Liver (tissue), 9 donors: ENCODE data around the gene LEMD1. TPM values are rescaled to one million over a fixed set of nuclear protein-coding genes. Genes with fewer than 3 reads are reported as not detected.

Experiments
- DNase-seq: peaks from one replicate; pipeline ENCODE4 v3.0.0-alpha.2; 2017; ENCODE audit warnings: low spot score
- H3K27ac ChIP-seq, 2 donors: one replicate each; pipeline ENCODE4 v1.7.0; 2013; ENCODE audit warnings: inconsistent platforms in 2 of 2, low read length in 2 of 2, control low read depth in 1 of 2, low read depth in 1 of 2, mild to moderate bottlenecking in 1 of 2
- H3K27me3 ChIP-seq, 4 donors: one replicate each; pipeline versions ENCODE4 v1.6.1 to v1.7.0; 2013; ENCODE audit warnings: low read length in 3 of 4, inconsistent platforms in 1 of 4, mild to moderate bottlenecking in 1 of 4, moderate library complexity in 1 of 4; ENCODE audit not compliant: control insufficient read depth in 4 of 4, insufficient read depth in 4 of 4
- H3K36me3 ChIP-seq, 4 donors: one replicate each; pipeline versions ENCODE4 v1.6.1 to v1.7.0; 2013; ENCODE audit warnings: low read length in 3 of 4, mild to moderate bottlenecking in 3 of 4, low read depth in 1 of 4, moderate library complexity in 1 of 4; ENCODE audit not compliant: control insufficient read depth in 4 of 4, insufficient read depth in 3 of 4
- H3K4me1 ChIP-seq, 4 donors: one replicate each; pipeline versions ENCODE4 v1.6.1 to v1.7.0; 2013; ENCODE audit warnings: low read length in 3 of 4, mild to moderate bottlenecking in 3 of 4, moderate library complexity in 1 of 4; ENCODE audit not compliant: control insufficient read depth in 4 of 4, insufficient read depth in 4 of 4
- H3K4me3 ChIP-seq, 3 donors: one replicate each; pipeline versions ENCODE4 v1.6.1 to v1.7.0; 2013; ENCODE audit warnings: low read length in 3 of 3, control low read depth in 1 of 3, low read depth in 1 of 3, mild to moderate bottlenecking in 1 of 3
- H3K9ac ChIP-seq, 2 donors: one replicate each; pipeline ENCODE4 v1.7.0; 2013; ENCODE audit warnings: low read length in 2 of 2, mild to moderate bottlenecking in 2 of 2, moderate library complexity in 2 of 2, control low read depth in 1 of 2, low read depth in 1 of 2
- H3K9me3 ChIP-seq, 4 donors: one replicate each; pipeline versions ENCODE4 v1.6.1 to v1.7.0; 2013; ENCODE audit warnings: low read length in 3 of 4; ENCODE audit not compliant: control insufficient read depth in 4 of 4
- EGR1 ChIP-seq, 2 donors: IDR thresholded peaks; 2 replicates each; pipeline ENCODE4 v1.6.1; 2016 to 2018; ENCODE audit warnings: antibody characterized with exemption in 2 of 2, low read depth in 2 of 2
- FOXA2 ChIP-seq: IDR thresholded peaks from 2 replicates; pipeline ENCODE4 v1.6.1; 2016; ENCODE audit warnings: antibody characterized with exemption
- GABPA ChIP-seq, 2 donors: IDR thresholded peaks in 1 of 2; conservative IDR thresholded peaks in 1 of 2; 2 replicates each; pipeline ENCODE4 v1.6.1; 2016; ENCODE audit warnings: antibody characterized with exemption in 2 of 2, mild to moderate bottlenecking in 1 of 2, moderate library complexity in 1 of 2
- HNF4A ChIP-seq, 2 donors: conservative IDR thresholded peaks; 2 replicates each; pipeline ENCODE4 v1.6.1; 2016; ENCODE audit warnings: antibody characterized with exemption in 2 of 2, mild to moderate bottlenecking in 2 of 2
- HNF4G ChIP-seq: IDR thresholded peaks from 2 replicates; pipeline ENCODE4 v1.6.1; 2016; ENCODE audit warnings: antibody characterized with exemption
- RAD21 ChIP-seq, 2 donors: IDR thresholded peaks; 2 replicates each; pipeline ENCODE4 v1.6.1; 2016; ENCODE audit warnings: antibody characterized with exemption in 2 of 2, mild to moderate bottlenecking in 2 of 2
- SP1 ChIP-seq: IDR thresholded peaks from 2 replicates; pipeline ENCODE4 v1.6.1; 2018; ENCODE audit warnings: antibody characterized with exemption, mild to moderate bottlenecking
- TAF1 ChIP-seq: conservative IDR thresholded peaks from 2 replicates; pipeline ENCODE4 v1.6.1; 2016; ENCODE audit warnings: antibody characterized with exemption, mild to moderate bottlenecking
- ZBTB33 ChIP-seq: IDR thresholded peaks from 2 replicates; pipeline ENCODE4 v1.6.1; 2016; ENCODE audit warnings: antibody characterized with exemption
- WGBS: extraction: QIAGEN DNeasy Blood & Tissue Kit; methylation state at CpG from one replicate; pipeline ENCODE4 v1.1.7; 2013; 5-methylcytosine and 5-hydroxymethylcytosine counted together
- polyA plus RNA-seq, 2 donors: library from polyadenylated mRNA; stranded (reverse) in 1 of 2; unstranded in 1 of 2; fragments of 200-250 nt in 1 of 2; fragments of >200 nt in 1 of 2; fragmentation: Nextera tagmentation in 1 of 2; extraction: Ambion mirVana in 1 of 2; gene quantifications; one replicate each; pipeline versions ENCODE4 v1.2.1 to v1.2.3, GENCODE V29; 2013 to 2015
- total RNA-seq, 2 donors: library from RNA; depleted of rRNA; stranded (reverse); fragments of >200 nt; gene quantifications; one replicate each; pipeline ENCODE4 v1.2.3, GENCODE V29; 2014
- TF ChIP-seq, protein P1 (sequence below): IDR thresholded peaks from 2 replicates; pipeline ENCODE4 v1.6.1; 2016; ENCODE audit warnings: antibody characterized with exemption
- donor health status: healthy.
- donor health status: healthy.
- donor health status: healthy.
- donor health status: healthy.
- donor health status: healthy.

Gene LEMD1
- total and polyA plus RNA-seq, 4 donors, result not detected

- no peak for DNase-seq
- Histone ChIP-seq H3K4me1 (peaks cover 3 to 10% (median 8%) of the 10 kb centered on the region in 4 donors), H3K27ac (no peak overlapping the region), H3K9ac (no peak overlapping the region), H3K9me3 (no peaks in the 10 kb centered on the region), H3K27me3 (peaks cover 3 to 19% (median 12%) of the 10 kb centered on the region in 4 donors), H3K4me3 (no peak overlapping the region), H3K36me3 (no peaks in the 10 kb centered on the region)
- WGBS, result 85% methylated on average over 10 of the region's 10 CpGs
- TF ChIP-seq RAD21 (IDR thresholded peaks at IDR 0.05), result no peak
- TF ChIP-seq GABPA (IDR thresholded peaks at IDR 0.05 in 1 of 2, conservative IDR thresholded peaks at IDR 0.05 in 1 of 2), result no peak
- TF ChIP-seq TAF1, result no peak
Observed at GRCh38 chr1:205346956-205347574, 74.8 kb downstream of the LEMD1 start.

DNA sequence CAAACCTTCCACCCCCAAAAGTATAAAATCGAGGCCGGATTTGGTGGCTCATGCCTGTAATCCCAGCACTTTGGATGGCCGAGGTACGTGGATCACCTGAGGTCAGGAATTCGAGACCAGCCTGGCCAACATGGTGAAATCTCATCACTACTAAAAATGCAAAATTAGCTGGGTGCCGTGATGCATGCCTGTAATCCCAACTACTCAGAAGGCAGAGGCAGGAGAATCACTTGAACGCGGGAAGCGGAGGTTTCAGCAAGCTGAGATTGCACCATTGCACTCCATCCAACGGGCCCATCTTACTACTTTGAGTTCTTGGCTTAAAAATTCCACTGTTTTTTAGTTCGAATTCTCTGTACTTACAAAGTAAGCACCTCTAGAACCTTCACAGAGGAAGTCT is 76.1 kb downstream of the LEMD1 start:
- Histone ChIP-seq H3K27ac (no peak overlapping the region), H3K27me3 (peaks cover 3 to 19% (median 12%) of the 10 kb centered on the region in 4 donors), H3K9me3 (no peaks in the 10 kb centered on the region), H3K36me3 (no peaks in the 10 kb centered on the region), H3K9ac (no peak overlapping the region), H3K4me3 (no peak overlapping the region), H3K4me1 (peaks cover 3 to 10% (median 8%) of the 10 kb centered on the region in 4 donors)
- TF ChIP-seq HNF4A (conservative IDR thresholded peaks at IDR 0.05) (no peak), EGR1 (IDR thresholded peaks at IDR 0.05; ENCODE audit: low read depth in 2 of 2) (no peak), SP1 (no peak), ZBTB33 (no peak), FOXA2 (no peak), HNF4G (no peak)
- DNase-seq, result no peak
- WGBS, result 87% methylated on average over 11 of the region's 11 CpGs

DNA sequence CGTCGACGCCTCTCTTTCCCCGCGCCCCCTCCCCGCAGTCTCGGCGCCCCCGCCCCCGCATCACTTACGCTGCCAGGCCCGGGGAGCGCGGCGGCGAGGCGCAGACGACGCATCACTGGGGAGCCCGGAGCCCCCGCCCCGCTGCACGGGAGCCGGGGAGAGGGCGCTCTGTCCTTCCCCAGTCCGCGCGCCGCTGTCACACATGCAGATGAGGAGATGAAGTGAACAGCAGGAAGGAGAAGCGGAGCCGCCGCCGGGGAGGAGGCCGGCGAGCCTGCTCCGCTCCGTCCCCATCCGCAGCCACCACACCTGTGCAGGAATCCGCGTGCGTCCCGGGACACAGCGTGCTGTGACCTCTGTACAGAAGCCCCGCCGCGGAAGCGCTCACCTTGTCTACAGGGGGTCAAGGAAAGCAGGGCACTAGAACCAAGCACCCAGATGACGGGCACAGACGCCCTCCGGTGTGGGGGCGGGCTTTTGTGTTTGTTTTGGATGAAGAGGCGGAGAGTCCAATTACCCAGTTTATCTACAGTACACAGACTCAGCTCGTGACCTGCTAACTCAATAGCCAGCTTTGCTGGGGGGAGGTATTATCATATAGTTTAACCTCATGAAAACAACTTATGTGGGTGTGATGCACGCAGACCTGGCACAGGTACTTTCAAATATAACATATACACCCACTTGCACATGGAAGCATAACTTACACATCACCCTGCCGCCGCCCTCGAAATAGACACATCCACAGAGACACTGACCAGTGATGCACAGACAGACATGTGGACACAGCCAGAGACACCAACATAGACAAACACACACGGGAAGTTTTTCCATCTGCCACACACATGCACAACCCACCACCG is 77.6 kb downstream of the LEMD1 start:
- Histone ChIP-seq H3K4me1 (peaks cover 3 to 10% (median 8%) of the 10 kb centered on the region in 4 donors), H3K27ac (no peak overlapping the region), H3K9ac (no peak overlapping the region), H3K27me3 (peaks cover 3 to 19% (median 12%) of the 10 kb centered on the region in 4 donors), H3K4me3 (peak overlapping the region in 1 of 3 donors; percentile 20), H3K9me3 (no peaks in the 10 kb centered on the region), H3K36me3 (no peaks in the 10 kb centered on the region)
- TF ChIP-seq, protein P1, sequence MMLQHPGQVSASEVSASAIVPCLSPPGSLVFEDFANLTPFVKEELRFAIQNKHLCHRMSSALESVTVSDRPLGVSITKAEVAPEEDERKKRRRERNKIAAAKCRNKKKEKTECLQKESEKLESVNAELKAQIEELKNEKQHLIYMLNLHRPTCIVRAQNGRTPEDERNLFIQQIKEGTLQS, result no peak
- TF ChIP-seq EGR1 (IDR thresholded peaks at IDR 0.05; ENCODE audit: low read depth in 2 of 2), result peak in 1 of 2 donors; percentile 26
- 9% methylated on average over 59 of the region's 59 CpGs for WGBS
- DNase-seq, result no peak
